RKO (cell line): ENCODE results near the gene OCA2.
"Not testable (repeated sequence)": the region's sequence is repeated elsewhere in the genome, so short reads cannot be mapped to it uniquely, and the experiment has no call there.

Experiments
- DNase-seq: peaks from one replicate; pipeline ENCODE4 v3.0.0-alpha.2; 2016; ENCODE audit warnings: low spot score

OCA2 gene

GRCh38 chr15:28098766-28099554 lies at the start of gene OCA2:
Gene OCA2, minus strand, starts transcription at chr15:28099315. Its CDS starts 17,441 bp downstream, at chr15:28081874.
- DNase-seq = no peak

GRCh38 chr15:28147801-28148200 lies 48.7 kb upstream of the OCA2 start:
- no peak for DNase-seq

- DNase-seq = not testable (repeated sequence)
Observed at GRCh38 chr15:28145419-28145818, 46.3 kb upstream of the OCA2 start.

- DNase-seq = no peak
Observed at GRCh38 chr15:28140062-28140461, 40.9 kb upstream of the OCA2 start.

- not testable (repeated sequence) for DNase-seq
Observed at GRCh38 chr15:28137408-28138039, 38.4 kb upstream of the OCA2 start.

- not testable (repeated sequence) for DNase-seq
Observed at GRCh38 chr15:28136236-28136904, 37.3 kb upstream of the OCA2 start.

- no peak for DNase-seq
Observed at GRCh38 chr15:28133281-28133680, 34.2 kb upstream of the OCA2 start.

GRCh38 chr15:28132524-28133275 lies 33.6 kb upstream of the OCA2 start:
- no peak for DNase-seq

GRCh38 chr15:28131946-28132345 lies 32.8 kb upstream of the OCA2 start:
- DNase-seq = no peak

- DNase-seq = no peak
Observed at GRCh38 chr15:28131400-28131799, 32.3 kb upstream of the OCA2 start.

GRCh38 chr15:28130651-28131050 lies 31.5 kb upstream of the OCA2 start:
- DNase-seq = no peak

- no peak for DNase-seq
Observed at GRCh38 chr15:28129231-28129848, 30.2 kb upstream of the OCA2 start.

- DNase-seq = no peak
Observed at GRCh38 chr15:28128031-28128430, 28.9 kb upstream of the OCA2 start.

GRCh38 chr15:28127036-28127435 lies 27.9 kb upstream of the OCA2 start:
- no peak for DNase-seq

- DNase-seq = peak; percentile 50
Observed at GRCh38 chr15:28125673-28126651, 26.8 kb upstream of the OCA2 start.

GRCh38 chr15:28124841-28125240 lies 25.7 kb upstream of the OCA2 start:
- DNase-seq = no peak

- peak; percentile 74 for DNase-seq
Observed at GRCh38 chr15:28123408-28124023, 24.4 kb upstream of the OCA2 start.

GRCh38 chr15:28122038-28122949 lies 23.2 kb upstream of the OCA2 start:
- DNase-seq = no peak

GRCh38 chr15:28121577-28121976 lies 22.5 kb upstream of the OCA2 start:
- not testable (repeated sequence) for DNase-seq
